Smooth muscle cell of trachea (primary cell): Measurements from ENCODE around the gene CTTNBP2NL. TPM values are rescaled to one million over a fixed set of nuclear protein-coding genes. Genes with fewer than 3 reads are reported as not detected.

ENCODE experiments used
- total RNA-seq: library from RNA; depleted of rRNA; stranded (reverse); fragments of >200 nt; gene quantifications from 2 replicates; pipeline ENCODE4 v1.2.1, GENCODE V29; 2014

Gene CTTNBP2NL, protein sequence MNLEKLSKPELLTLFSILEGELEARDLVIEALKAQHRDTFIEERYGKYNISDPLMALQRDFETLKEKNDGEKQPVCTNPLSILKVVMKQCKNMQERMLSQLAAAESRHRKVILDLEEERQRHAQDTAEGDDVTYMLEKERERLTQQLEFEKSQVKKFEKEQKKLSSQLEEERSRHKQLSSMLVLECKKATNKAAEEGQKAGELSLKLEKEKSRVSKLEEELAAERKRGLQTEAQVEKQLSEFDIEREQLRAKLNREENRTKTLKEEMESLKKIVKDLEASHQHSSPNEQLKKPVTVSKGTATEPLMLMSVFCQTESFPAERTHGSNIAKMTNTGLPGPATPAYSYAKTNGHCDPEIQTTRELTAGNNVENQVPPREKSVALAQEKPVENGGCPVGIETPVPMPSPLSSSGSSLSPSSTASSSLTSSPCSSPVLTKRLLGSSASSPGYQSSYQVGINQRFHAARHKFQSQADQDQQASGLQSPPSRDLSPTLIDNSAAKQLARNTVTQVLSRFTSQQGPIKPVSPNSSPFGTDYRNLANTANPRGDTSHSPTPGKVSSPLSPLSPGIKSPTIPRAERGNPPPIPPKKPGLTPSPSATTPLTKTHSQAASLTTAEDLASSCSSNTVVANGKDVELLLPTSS
- 12.6 and 19.2 TPM in 2 replicates for total RNA-seq

DNA sequence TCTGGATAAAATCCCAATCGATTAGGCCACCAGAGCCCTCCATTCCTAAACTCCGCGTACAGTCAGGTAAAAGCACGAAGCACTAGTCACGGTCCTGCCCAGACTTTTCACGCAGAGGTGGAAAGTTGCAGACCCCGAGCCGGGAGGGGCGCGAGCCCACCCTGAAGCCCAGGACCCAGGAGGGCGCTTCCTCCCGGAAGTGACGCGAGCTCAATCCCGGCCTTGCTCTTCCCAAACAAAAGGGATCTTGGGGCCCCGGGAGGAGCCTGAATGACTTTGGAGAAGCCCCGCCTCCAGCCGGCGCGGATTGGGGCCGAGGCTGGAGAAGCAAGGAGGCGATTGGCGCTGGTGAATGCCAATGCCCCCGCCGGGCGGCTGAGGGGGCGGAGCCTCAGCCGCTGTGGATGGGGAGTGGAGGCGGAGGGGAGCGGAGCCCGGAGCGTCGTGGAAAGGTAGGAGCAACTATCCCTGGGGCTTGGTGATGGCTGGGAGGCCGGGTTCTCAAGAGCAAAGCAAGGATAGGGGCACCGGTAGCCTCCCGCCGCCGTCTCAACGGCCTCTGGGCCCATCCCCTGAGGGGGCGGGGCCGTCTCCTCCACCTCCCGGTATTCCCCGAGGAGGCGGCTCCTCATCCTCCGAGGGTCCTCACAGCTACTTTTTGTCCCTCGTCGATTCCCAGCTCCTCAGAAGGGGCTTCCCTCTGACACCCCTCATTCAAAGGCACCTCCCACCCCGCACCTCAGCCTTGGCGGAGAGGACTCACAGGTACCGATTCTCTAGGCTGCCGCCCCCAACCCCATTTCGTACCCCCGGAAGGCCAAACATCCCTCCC, at the start of gene CTTNBP2NL:
TSS of gene CTTNBP2NL (plus strand) at position 394 of the 832 bp plus-strand sequence. CDS start 19,952 bp downstream, outside the sequence.

DNA sequence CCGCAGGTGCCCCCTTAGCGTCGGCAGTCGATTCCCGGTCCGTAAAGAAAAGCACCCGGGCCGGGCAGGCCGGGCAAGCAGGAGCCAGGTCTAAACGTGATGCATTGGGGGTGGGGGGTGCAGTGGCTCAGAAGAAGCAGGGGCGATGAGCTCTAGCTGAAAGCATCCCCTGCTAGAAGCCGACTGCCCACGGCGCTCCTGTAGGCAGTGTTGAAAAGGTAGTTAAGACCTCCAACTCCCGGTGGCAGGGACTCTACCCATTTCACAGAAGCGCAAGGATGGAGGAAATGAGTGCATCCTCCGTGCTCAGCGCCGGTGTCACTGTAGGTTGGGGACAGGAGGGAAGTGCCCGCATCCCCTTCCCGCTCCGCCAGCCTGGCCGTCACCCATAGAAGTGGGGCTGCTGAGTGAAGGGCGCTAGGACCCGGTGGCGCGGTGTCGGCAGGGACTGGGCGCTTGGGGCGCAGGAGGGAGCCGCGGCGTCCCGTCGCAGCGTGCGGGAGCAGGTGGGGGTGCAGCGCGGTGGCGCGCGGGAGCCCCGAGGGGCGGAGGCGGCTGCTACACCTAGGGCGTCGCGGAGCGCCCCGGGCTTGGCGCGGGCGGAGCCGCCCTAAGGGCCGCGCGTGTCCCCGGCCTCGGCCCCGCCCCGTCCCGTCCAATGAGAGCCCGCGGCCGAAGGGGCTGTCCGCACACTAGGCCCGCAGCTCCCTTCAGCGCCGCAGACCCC, 112.4 kb downstream of the CTTNBP2NL start, which contains the start of gene WNT2B:
TSS of gene WNT2B (plus strand) at position 688 of the 727 bp plus-strand sequence. CDS start 298 bp downstream, outside the sequence.

Other genes with a start within 250 kb of the CTTNBP2NL start
- gene WNT2B, start 112.8 kb downstream of the CTTNBP2NL start, total RNA-seq = 3.2 and 9.9 TPM in 2 replicates
- 10.8 and 17.5 TPM in 2 replicates for gene ST7L, start 222.9 kb downstream of the CTTNBP2NL start, total RNA-seq
- 270 and 287 TPM in 2 replicates for gene CAPZA1, start 223.6 kb downstream of the CTTNBP2NL start, total RNA-seq